Stimulated activated naive B cell treated with anti-CD40 and anti-IgM and Interleukin-4, amounts not matched to agents 10 μg/mL and 1 μg/mL and 100 μg/mL, for 72 hours (primary cell): Measurements from ENCODE around the gene CEBPG.

Experiments used
- ATAC-seq, 2 donors: fragments of 150-1000 bp; cut with Tn5 transposase; replicated peaks; 2 replicates each; pipeline ENCODE4 v1.10.0; 2021; ENCODE audit warnings: moderate library complexity in 1 of 2
- DNase-seq: peaks from one replicate; pipeline ENCODE4 v3.0.0; 2021
- H3K27ac Mint-ChIP-seq: one replicate; pipeline ENCODE4 v1.8.0; 2022; ENCODE audit warnings: mild to moderate bottlenecking, mixed read lengths
- H3K27me3 Mint-ChIP-seq, 2 donors: one replicate each; pipeline ENCODE4 v1.8.0; 2022; ENCODE audit warnings: mixed read lengths in 2 of 2
- H3K36me3 Mint-ChIP-seq, 2 donors: one replicate each; pipeline ENCODE4 v1.8.0; 2022; ENCODE audit warnings: mixed read lengths in 2 of 2, mild to moderate bottlenecking in 1 of 2
- H3K4me1 Mint-ChIP-seq, 2 donors: one replicate each; pipeline ENCODE4 v1.8.0; 2022; ENCODE audit warnings: mixed read lengths in 2 of 2, mild to moderate bottlenecking in 1 of 2
- H3K4me3 Mint-ChIP-seq, 2 donors: one replicate each; pipeline ENCODE4 v1.8.0; 2022; ENCODE audit warnings: mild to moderate bottlenecking in 2 of 2, mixed read lengths in 2 of 2, moderate library complexity in 1 of 2
- H3K9me3 Mint-ChIP-seq, 2 donors: one replicate each; pipeline ENCODE4 v1.8.0; 2022; ENCODE audit warnings: mixed read lengths in 2 of 2, mild to moderate bottlenecking in 1 of 2

CEBPG gene

DNA sequence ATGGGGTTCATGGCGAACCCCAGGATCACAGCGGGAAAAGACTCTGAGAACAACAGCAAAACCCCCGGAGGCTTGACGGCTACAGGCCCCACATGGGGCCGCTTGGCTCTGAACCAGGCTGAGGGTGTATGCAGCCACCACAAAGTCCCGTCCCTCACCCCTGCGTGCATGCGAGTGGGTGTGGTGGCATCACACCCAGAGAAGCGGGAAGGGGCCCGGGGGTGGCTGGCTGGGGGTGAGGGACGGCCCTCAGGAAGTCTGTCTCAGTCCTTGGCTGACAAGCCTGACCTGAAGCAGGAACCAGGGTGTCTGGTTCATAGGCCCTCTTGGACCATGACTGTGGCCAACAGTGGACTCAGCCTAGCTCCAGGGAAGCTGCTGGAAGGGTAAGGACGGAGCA is 34.2 kb downstream of the CEBPG start:
- H3K27me3 Mint-ChIP-seq: no peaks in the 10 kb centered on the region
- H3K36me3 Mint-ChIP-seq: peaks cover 11 to 15% of the 10 kb centered on the region in 2 donors
- H3K4me1 Mint-ChIP-seq: peaks cover 7 to 8% of the 10 kb centered on the region in 2 donors
- DNase-seq (no peak), ATAC-seq (no peak)
- no peak overlapping the region for H3K4me3 Mint-ChIP-seq
- H3K9me3 Mint-ChIP-seq: no peaks in the 10 kb centered on the region
- no peak overlapping the region for H3K27ac Mint-ChIP-seq

DNA sequence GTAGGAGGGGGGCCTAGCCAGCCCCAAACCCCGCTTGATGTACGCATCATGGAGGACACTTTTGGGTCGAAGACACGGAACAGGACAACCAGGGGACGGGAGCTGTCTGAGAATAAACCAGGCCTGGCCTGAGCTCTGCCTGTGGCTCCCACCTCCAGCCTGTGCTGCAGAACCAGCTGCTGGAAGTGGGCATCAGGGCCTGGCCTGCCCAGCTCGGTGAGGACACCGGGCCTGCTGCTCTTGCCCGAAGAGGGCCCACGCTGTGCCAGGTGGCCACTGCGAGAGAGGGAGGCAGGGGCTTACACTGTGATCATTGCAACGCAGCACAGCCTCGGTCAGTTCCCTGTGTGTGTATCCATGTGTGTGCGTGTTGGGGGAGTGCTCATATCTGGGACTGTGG is 34.6 kb downstream of the CEBPG start:
- DNase-seq (no peak), ATAC-seq (no peak)
- Mint-ChIP-seq H3K27ac (no peak overlapping the region), H3K4me3 (no peak overlapping the region), H3K27me3 (no peaks in the 10 kb centered on the region), H3K9me3 (no peaks in the 10 kb centered on the region), H3K4me1 (peaks cover 7 to 8% of the 10 kb centered on the region in 2 donors), H3K36me3 (peaks cover 11 to 15% of the 10 kb centered on the region in 2 donors)

DNA sequence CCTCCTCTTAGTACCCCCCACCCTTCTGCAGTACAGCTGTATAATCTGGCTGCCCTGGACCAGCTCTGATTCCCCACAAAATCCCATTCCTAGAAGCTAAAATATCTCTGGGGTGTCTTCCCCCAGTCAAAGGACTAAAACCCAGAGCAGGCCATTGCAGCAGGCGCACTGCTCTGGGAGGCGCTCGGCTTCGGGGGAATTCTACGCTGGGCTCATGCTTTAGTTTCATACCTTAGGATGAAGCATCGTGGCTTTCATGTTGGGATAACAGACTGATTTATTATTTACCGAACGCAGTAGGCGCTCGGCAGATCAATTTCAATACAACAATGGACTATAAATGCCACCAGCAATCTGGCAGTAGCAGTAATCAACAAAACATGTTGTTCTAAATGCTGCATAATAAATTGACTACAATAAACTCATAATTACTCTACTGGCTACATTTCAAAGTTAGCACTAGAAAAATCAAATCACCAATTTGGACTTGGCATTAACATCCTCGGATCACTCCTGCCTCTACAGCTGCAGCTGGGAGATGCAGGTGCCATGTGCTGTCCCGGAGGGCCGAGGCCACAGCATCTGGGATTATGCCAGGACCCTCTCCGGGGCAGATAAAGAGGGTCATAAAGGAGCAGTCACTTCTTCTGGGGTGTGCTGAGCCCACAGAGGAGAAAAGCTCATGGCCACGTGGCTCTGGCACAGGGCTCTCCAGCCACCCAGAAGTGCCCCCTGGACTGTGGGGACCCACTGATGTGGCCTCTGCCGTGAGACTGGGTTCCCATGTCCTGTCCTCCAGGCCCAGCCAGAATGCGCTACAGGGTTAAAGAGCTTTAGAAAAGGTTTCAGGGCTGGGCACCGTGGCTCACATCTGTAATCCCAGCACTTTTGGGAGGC is 35.3 kb downstream of the CEBPG start:
- Mint-ChIP-seq H3K4me1 (peaks cover 7 to 8% of the 10 kb centered on the region in 2 donors), H3K27me3 (no peaks in the 10 kb centered on the region), H3K27ac (no peak overlapping the region), H3K9me3 (no peaks in the 10 kb centered on the region), H3K4me3 (no peak overlapping the region), H3K36me3 (peaks cover 11 to 15% of the 10 kb centered on the region in 2 donors)
- ATAC-seq: no peak
- DNase-seq: no peak

DNA sequence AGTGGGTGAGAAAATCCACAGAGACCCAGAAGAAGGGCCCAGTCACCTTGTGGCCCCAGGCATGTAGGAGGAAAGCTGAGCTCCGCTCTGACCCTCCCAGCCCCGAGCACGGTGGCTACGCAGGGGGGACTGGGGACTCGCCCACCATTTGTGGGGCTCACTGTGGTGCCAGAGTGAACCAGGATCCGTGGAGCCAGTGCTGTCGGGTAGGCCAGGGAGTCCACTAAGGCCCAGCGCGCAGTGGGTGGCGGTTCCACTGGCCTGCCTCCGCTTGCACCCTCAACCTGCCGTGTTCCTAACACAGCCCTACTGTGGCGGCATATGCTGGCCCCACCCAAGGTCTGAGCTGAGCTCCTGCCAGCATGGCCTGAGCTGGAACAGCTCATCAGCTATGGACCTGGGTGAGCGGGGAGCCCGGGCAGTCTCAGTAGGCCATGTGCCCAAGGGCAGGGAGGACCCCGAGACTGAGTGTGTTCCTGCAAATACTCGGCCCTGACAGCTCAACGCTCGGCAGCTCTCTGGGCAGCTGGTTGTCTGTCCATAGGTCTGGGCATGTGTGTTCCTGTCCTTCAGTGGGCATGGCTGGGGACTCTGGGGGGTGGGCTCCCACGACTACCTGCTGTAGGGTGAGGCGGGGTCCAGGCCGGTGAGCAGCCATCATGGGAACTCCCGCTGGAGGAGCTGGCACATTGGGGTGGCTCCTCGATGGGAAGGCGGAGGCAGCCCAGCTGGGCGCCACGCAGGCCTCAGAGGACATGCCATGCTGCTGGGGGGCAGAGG is 36.6 kb downstream of the CEBPG start:
- no peaks in the 10 kb centered on the region for H3K9me3 Mint-ChIP-seq
- H3K4me1 Mint-ChIP-seq: peaks cover 0 to 7% of the 10 kb centered on the region in 2 donors
- H3K27me3 Mint-ChIP-seq: no peaks in the 10 kb centered on the region
- H3K36me3 Mint-ChIP-seq: peaks cover 8 to 15% of the 10 kb centered on the region in 2 donors
- DNase-seq: no peak
- no peak for ATAC-seq
- no peak overlapping the region for H3K27ac Mint-ChIP-seq
- no peak overlapping the region for H3K4me3 Mint-ChIP-seq

DNA sequence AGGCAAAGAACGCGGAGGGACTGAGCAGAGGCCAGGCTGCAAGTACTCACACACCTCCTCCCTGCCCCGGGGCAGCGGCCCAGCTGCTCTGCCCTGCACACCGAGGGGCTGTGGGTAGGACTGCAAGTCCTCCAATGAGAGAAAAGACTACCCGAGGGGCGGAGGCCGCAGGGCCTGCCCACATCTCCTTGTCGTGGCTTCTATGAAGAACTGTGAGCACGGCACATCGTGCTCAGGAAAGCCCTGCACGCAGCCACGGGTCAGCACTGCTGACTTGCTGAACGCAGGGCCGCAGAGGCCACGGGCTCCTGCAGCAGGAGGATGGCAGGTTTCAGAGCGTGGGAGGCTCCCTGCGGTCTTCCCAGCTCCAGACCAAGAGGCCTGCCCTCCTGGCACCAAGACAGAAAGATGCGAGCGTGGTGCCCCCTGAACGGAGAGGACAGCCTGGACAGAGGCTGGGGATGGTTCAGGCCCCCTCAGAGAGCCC is 37.4 kb downstream of the CEBPG start:
- H3K36me3 Mint-ChIP-seq: peaks cover 8 to 12% of the 10 kb centered on the region in 2 donors
- H3K27me3 Mint-ChIP-seq: no peaks in the 10 kb centered on the region
- peak overlapping the region; percentile 25 for H3K27ac Mint-ChIP-seq
- H3K4me3 Mint-ChIP-seq: no peak overlapping the region
- ATAC-seq (no peak), DNase-seq (no peak)
- H3K9me3 Mint-ChIP-seq: no peaks in the 10 kb centered on the region
- peaks cover 1 to 4% of the 10 kb centered on the region in 2 donors for H3K4me1 Mint-ChIP-seq

DNA sequence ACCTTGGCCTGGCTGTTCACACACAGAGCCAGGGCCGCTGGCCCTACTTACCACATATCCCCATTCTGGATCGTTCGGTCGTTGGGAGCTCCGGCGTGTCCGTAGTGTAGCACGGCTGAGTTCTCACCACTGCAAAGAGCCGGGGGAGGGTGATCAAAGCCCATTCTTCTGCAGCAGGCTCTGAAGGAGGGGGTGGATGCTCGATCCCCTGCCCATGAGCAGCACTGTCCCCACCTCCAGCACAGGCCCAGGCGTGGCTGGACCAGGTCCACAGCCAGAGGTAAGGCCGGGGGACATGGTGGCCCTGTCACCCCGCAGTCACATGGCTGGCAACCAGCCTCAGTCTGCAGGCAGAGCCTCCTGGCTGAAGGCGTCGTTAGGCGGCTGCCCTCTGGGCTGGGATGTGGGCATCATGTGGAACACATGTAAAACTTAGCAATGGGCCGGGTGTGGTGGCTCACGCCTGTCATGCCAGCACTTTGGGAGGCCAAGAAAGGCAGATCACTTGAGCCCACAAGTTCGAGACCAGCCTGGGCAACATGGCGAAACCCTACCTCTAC is 38.2 kb downstream of the CEBPG start:
- no peak for ATAC-seq
- H3K9me3 Mint-ChIP-seq: no peaks in the 10 kb centered on the region
- H3K36me3 Mint-ChIP-seq: peaks cover 8 to 10% of the 10 kb centered on the region in 2 donors
- no peak overlapping the region for H3K4me3 Mint-ChIP-seq
- DNase-seq: no peak
- H3K27ac Mint-ChIP-seq: no peak overlapping the region
- no peaks in the 10 kb centered on the region for H3K27me3 Mint-ChIP-seq
- peaks cover 5 to 9% of the 10 kb centered on the region in 2 donors for H3K4me1 Mint-ChIP-seq

DNA sequence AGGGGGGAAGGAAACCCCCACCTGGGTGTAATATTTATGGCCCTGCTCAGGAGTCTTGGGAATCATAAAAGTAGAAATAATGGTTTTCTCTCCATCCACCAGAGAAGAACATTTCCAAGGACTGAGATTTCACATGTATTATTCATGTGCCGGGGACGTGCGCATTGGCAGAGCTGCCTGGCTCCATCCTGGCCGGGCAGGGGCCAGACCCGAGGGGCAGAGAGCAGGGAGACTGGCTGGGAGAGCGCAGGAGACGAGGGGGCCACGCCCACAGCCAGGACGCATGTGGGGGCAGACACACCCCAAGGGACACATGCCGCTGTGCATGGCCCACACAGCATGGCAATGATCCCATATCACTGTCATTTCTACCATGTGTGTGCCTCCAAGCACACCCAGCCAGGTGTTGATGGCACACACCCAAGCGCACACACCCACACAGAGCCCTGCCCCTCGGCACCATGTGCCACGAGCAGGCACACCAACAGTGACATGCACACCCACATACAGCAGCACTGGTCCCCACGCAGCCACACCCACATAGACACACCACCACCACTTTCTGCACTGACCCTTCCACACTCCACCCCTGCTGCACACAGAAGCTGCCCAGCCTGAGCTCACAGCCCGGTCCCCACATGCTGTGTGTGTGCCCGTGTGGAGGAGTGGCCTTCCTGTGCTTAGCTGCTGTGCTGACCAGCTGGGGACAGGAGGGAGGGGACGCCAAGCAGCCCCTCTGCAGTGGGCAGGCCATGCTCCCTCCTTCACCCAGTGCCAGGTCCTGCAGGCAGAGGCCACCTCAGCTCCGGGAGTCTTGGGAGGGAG is 39.3 kb downstream of the CEBPG start:
- Mint-ChIP-seq H3K4me1 (peaks cover 5 to 11% of the 10 kb centered on the region in 2 donors), H3K9me3 (no peaks in the 10 kb centered on the region), H3K27ac (no peak overlapping the region), H3K27me3 (no peaks in the 10 kb centered on the region), H3K36me3 (peaks cover 5 to 10% of the 10 kb centered on the region in 2 donors), H3K4me3 (no peak overlapping the region)
- no peak for ATAC-seq
- no peak for DNase-seq

DNA sequence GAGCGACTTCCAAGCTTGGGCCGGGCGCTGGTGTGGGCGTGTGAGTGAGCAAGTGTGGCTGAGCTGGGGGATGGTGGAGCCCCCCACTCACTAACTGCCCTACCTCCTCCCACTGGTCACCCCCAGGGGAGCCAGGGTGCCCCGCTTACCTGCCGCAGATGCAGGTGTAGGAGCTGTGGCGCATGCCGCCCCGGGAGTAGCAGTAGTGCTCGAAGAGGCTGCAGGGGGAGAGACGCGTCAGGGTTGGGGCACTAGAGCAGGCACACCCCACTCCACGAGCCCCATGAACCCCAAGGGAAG is 39.9 kb downstream of the CEBPG start:
- H3K9me3 Mint-ChIP-seq: no peaks in the 10 kb centered on the region
- peaks cover 5 to 11% of the 10 kb centered on the region in 2 donors for H3K4me1 Mint-ChIP-seq
- H3K4me3 Mint-ChIP-seq: no peak overlapping the region
- H3K27me3 Mint-ChIP-seq: no peaks in the 10 kb centered on the region
- H3K36me3 Mint-ChIP-seq: peaks cover 5 to 10% of the 10 kb centered on the region in 2 donors
- no peak overlapping the region for H3K27ac Mint-ChIP-seq
- ATAC-seq (no peak), DNase-seq (no peak)

DNA sequence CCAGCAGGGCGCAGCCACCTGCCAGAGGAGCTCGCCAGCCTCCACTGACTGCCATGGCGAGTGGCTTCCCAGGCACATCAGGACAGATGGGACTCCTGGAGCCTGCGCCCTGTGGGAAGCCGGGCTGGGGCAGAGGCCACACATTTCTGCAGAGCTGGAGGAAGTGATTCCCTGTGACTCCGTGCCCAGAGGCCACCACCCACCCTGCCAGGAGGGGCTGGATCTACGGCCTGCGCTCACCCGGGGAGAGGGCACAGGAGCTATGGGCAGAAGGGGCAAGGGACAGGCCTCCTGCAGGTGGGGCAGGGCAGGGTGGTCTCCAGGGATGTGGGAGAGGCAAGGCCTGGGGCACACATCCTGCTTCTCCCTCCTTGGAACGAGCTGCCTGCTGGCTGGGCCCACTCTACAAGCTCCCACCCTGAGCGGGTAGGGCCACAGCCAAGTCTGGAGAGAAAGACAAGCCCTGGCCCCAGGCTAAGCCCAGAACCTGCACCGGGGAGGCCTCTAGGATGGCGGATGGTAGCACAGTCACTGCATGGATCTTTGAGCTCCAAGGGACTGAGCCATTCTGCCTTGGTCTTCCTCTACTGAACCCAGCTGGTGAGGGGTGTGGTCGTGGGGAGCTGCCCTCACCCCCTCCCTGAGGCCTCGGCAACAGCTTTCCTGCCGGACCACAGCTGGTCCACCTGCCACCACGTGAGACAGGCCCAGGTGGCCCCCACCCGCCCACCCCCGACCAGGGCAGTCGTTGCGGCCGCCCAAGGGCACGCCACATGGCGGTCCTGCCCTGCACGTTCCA is 40.6 kb downstream of the CEBPG start:
- DNase-seq: no peak
- Mint-ChIP-seq H3K36me3 (peaks cover 5 to 10% of the 10 kb centered on the region in 2 donors), H3K4me1 (peaks cover 5 to 11% of the 10 kb centered on the region in 2 donors), H3K4me3 (no peak overlapping the region), H3K27ac (no peak overlapping the region), H3K9me3 (no peaks in the 10 kb centered on the region), H3K27me3 (no peaks in the 10 kb centered on the region)
- ATAC-seq: no peak

DNA sequence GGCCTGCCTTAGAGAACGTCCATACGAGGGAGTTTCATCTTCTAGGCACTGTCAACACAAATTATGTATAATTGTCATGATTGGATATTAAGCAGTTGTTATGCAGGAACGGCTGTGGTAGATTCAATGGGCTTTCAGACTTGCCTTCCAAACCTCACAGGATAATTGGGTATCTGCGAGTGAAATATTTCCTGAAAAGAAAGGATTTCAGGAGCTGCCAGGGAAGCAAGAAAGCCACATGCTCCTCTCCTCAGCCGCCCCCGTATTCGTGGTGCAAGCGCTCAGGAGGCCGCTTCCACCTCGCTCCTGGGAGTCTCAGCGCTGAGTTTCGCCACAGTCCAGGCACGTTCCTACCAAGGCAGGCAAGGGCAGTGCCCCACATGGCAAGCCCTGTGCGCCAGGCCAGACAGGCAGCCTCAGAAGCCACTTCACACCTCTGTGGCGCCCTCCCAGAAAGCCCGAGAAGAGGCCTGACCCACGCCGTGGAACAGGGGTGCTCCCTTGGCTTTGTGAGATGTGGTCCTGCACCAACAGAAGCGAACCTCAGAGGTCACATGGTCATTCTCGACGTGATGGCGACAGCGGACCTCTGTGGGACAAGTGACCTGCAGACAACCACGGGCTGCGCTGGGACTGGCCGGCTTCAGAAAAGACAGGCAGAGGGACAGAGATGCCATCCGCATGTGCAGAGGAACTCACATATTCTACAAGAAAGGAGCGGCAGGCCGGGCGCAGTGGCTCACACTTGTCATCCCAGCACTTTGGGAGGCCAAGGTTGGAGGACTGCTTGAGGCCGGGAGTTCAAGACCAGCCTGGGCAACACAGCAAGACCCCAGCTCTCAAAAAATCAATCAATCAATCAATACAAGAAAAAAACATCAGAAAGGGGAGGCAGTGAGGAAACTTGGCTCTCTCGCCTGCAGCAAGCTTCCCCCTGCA is 41.4 kb downstream of the CEBPG start:
- H3K9me3 Mint-ChIP-seq: no peaks in the 10 kb centered on the region
- H3K27ac Mint-ChIP-seq: no peak overlapping the region
- DNase-seq: no peak
- no peak overlapping the region for H3K4me3 Mint-ChIP-seq
- ATAC-seq: no peak
- H3K4me1 Mint-ChIP-seq: peaks cover 5 to 11% of the 10 kb centered on the region in 2 donors
- no peaks in the 10 kb centered on the region for H3K27me3 Mint-ChIP-seq
- H3K36me3 Mint-ChIP-seq: peaks cover 5 to 10% of the 10 kb centered on the region in 2 donors

DNA sequence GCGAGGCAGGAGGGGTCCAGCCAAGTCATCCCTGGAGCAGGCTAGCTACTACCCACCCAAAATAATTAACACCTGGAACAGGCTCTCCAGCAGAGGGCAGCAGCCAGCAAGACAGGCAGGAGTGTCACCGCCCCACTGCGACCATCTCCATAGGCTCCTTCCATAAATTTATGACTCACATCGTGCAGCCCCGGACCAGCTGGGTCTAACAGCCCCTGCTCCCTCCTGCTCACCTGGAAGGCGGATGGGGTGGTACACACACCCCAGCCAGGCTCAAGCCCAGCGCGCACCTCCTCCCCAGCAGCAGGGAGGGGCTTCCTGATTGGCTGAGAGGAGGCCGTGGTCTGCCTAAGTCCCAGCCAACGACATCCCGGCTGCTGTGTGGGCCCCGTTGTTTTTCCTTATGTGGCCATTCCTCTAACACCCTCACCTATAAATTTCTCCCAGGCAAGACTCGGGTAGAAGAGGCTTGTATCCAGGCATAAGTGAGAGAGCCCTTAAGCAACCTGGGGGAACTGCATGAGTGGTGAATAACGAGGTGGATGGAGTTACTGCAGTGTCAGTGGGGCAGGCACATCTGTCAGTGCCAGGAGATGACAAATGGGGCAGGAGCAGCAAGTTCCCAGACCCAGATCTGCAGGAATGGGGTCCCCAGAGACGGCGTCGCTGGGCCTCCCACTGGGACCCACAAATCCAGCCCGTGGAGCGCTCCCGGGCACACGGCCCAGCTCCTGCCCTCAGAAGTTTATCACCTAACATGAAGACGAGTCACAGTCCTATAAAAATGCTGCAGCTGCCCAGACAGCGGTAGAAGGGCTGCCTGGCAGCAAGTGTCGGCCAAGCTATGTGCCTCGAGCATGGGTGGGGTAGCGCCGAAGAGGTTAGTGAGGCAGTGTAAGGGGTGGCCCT is 43.1 kb downstream of the CEBPG start:
- Mint-ChIP-seq H3K4me3 (peak overlapping the region; percentile 73 to 79), H3K4me1 (peaks cover 5 to 11% of the 10 kb centered on the region in 2 donors), H3K9me3 (no peaks in the 10 kb centered on the region), H3K36me3 (no peaks in the 10 kb centered on the region), H3K27ac (no peak overlapping the region), H3K27me3 (no peaks in the 10 kb centered on the region)
- DNase-seq (peak; percentile 37), ATAC-seq (peak; percentile 82 to 90)

DNA sequence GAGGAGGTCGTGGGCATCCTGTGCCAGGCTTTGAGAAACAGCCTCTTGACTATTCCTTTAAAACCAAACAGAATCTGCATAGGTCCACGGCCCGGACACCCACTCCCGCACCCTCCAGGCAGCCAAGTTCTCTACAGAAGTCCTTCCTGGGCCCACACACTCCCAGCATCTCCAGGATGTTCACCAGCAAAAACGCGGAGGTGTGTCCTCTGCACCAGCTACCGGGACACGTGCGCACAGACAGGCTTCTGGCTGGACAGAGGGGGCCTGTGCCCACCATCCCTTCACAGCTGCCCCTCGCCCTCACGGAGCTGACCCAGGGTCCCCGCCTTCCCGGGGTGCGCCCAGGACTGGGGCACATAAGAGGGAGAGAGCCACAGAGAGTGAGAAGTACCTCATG is 44.2 kb downstream of the CEBPG start:
- ATAC-seq (no peak), DNase-seq (no peak)
- no peaks in the 10 kb centered on the region for H3K9me3 Mint-ChIP-seq
- no peak overlapping the region for H3K4me3 Mint-ChIP-seq
- H3K27me3 Mint-ChIP-seq: no peaks in the 10 kb centered on the region
- no peaks in the 10 kb centered on the region for H3K36me3 Mint-ChIP-seq
- peaks cover 5 to 11% of the 10 kb centered on the region in 2 donors for H3K4me1 Mint-ChIP-seq
- no peak overlapping the region for H3K27ac Mint-ChIP-seq
